EL (cell line): ENCODE measurements around the gene SPANXN5.
"Not testable (repeated sequence)": the region's sequence is repeated elsewhere in the genome, so short reads cannot be mapped to it uniquely, and the experiment has no call there.

Experiments
- DNase-seq: peaks from one replicate; pipeline ENCODE4 v3.0.0-alpha.2; 2016

The SPANXN5 gene, protein sequence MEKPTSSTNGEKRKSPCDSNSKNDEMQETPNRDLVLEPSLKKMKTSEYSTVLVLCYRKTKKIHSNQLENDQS

DNA sequence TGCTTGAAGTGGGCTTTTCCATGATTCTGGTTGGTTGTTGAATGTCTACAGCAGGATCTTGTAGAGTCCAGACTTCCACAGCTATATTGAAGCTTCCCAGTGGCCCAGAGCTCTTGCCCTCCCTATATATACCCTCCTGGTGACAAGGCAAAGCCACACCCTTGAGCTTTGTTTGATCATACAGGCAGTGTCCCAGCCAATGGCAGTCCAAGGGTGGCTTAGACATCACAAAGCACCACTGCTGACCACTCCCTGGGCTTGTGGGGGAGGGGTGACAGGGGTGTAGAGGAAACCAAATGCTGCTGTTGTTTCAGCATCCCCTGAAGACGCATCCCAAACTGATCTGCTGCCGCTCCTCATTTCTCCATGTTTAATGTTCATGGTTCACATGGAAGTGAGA is at the start of gene SPANXN5:
SPANXN5 (minus strand) TSS at position 101 of the 400 bp plus-strand sequence; CDS start at position 22, 79 bp downstream.
- not testable (repeated sequence) for DNase-seq

DNA sequence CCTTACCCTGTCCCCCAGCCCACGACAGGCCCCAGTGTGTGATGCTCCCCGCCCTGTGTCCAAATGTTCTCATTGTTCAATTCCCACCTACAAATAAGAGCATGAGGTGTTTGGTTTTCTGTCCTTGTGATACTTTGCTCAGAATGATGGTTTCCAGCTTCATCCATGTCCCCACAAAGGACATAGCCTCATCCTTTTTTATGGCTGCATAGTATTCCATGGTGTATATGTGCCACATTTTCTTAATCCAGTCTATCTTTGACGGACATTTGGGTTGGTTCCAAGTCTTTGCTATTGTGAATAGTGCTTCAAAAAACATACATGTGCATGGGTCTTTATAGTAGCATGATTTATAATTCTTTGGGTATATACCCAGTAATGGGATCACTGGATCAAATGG is 46.4 kb upstream of the SPANXN5 start:
- DNase-seq, result not testable (repeated sequence)

DNA sequence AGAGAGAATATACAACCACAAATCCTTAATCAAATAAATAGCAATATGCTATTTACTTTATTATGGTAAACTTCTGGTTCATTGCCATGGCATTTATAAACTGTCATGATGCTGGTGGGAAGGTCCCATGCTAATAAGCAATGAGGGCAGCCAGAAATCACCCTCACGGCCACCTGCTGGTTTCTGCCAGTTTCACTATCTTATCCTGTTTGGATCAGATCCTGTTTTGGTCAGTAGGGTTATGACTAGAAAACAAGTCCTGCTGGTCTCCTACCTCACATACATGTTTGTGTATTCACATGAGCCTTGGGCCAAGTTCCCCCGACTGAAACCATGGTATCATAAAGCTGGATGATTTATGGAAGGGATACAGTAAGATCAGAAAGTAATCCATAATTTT is 41.9 kb upstream of the SPANXN5 start:
- no peak for DNase-seq

DNA sequence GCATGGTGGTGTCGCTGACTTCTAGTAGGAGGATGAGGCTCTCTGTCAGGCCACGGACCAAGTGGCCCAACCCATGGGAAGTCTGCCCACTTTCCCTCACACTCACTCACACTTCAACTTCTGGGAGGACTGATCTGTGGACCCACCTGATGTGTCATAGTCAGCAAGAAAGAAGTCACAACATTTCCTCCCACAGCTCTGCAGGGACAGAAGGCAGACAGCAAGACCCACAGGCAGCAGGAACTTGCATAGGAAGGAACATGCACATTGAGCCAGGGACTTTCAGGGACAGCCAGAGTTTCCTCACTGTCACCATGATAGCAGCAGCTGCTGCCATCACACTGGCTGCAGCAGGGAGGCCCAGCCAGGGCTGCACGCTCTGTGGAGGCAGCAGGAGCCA is 33.3 kb upstream of the SPANXN5 start:
- DNase-seq, result no peak

DNA sequence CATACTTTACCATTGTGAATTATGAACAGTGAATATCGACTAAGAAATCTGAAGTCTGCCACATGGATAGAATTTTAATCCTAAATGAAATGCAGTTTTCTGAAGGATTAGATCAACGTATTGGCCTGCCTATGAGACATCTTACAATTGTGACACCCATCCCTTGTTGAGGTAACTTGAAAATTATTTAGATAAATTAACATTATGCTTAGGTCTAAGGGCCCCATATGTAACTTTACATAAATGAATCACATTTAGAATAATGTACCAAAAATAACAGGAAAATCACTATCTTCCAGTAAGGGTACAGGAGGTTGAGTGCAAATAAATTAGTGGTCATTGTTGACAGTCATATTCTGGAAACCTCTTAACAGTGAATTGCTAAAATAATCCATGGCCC is 27.4 kb upstream of the SPANXN5 start:
- DNase-seq, result no peak

DNA sequence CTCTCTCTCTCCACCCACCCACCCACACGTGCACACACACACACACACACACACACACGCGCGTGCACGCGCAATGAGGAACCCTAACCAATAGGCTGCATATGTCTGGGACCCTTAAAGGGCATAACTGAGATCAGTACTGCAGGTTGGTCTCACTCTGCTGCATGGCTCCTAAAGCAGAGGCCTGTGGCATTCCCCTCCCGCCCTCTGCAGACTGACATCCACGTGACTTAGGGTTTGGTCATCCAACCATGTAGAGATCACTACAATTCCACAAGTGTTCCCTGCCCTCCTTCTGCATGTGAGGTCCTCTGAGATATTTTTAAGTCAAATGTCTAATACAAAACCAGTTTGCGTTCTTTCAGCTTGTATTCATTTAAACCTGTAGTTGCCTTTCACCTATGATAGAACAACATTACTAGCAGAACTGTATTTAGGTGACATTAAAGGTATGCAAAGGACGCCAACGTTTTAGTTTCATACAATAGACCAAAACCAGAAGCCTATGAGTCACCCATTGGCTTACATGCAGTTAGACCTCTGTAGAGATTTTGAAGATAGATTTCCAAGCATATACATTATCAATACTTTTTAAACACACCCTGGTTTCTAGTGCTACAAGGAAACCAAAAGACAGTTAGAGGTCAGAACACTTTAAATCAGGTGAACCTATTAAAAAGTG is 24.0 kb upstream of the SPANXN5 start:
- no peak for DNase-seq

DNA sequence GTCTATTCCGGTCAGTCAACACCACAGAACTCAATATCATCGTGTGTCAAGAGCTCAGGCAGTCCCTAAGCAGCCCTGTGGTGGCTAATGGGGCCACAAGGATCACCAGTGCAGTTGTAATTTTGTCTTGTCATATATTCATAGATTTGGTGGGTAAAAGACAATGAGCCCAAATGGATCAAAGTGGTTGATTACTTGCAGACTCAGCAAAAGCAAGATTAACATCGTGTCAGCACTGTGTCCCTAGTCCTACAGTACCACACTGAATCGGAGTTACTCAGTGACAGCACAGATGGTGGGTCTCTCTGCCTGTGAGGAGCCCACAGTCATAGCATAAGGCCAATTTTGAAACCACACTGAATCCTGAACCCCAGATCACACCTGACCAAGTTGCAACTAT is 22.6 kb upstream of the SPANXN5 start:
- no peak for DNase-seq

DNA sequence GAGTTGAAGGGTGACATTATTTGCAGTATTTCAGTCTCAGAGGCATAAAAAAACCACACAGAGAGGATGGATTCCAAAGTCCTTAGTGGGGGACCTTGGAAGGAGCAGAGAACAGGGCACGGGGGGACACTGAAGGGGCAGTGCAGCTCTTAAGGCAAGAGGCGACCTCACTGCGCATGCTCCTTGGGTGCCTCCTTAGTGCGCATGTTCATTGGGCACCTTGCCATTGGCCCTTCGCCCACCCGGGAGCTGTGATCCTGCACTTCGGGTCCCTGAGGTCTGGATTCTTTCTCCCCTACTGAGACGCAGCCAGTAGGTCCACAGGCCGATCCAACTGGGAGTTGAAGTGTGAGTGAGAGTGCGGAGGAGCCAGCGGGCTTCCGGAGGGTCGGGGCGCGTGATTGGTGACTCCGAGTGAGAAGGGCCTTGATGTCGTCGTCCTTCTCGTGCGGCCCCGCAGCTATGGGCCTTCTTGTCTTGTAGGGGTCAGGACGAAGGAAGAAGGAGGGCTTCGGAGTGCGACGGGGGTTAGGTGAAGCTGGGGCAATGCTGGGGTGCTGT is 13.9 kb upstream of the SPANXN5 start, which contains the start of gene XAGE5:
XAGE5 (plus strand) TSS at position 223 of the 561 bp plus-strand sequence. CDS start 1,280 bp downstream, outside the sequence.
- no peak for DNase-seq

DNA sequence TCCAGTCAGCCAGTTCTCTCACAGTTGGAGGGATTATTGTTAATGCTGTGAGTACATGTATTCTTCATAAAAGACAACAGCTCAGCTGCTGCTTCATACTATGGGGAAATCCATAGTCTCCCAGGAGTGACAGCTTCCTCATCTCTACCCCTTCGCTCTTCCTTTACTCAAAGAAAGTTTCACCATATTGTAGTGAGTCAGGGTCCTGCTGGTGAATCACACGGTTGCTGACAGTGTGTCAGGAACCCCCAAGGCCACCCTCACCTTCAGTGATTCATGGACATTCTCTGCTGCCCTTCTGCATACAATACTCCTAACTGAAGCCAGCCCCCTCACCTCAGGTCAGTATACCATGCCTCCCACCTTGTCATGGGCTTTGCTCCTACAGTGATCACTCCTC is 7.6 kb upstream of the SPANXN5 start:
- DNase-seq, result not testable (repeated sequence)

DNA sequence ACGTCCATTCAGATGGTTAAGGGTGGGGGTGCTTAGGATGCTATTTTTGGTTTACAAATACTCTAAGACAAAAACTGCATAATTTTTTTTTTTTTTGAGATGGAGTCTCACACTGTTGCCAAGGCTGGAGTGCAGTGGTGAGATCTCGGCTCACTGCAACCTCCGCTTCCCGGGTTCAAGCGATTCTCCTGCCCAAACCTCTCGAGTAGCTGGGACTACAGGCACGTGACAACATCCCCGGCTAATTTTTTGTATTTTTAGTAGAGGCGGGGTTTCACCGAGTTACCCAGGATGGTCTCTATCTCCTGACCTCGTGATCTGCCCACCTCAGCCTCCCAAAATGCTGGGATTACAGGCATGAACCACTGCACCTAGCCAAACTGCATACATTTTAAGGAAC is 23.7 kb downstream of the SPANXN5 start:
- DNase-seq, result not testable (repeated sequence)

DNA sequence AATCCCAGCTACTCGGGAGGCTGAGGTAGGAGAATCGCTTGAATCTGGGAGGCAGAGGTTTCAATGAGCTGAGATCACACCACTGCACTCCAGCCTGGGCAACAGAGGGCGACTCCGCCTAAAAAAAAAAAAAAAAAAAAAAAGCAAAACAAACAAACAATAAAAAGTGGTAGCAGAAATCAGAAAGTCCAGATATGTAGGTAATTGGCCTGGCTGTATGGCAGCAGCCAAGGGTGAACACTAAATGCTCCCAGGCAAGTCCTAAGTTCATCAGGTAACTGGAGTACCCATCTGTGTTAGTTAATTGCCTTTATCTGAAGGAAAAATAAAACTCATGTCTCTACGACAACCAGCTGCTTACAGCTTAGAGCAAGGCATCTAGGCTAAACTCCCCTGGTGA is 31.2 kb downstream of the SPANXN5 start:
- not testable (repeated sequence) for DNase-seq

DNA sequence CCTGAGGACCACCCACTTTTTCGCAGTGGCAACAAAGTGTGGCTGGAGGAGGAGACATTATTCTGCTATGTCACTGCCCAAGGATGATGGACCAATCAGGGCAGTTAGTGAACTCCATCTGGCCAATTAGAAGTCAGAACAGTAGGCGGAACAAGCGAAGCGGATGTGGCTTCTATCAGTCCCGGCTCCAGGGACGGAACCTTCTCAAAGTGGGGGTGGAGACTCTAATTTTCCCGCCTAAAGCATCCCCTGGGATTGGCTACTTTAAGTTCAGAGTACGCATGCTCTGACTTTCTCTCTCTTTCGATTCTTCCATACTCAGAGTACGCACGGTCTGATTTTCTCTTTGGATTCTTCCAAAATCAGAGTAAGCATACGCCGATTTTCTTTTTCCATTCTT is 46.3 kb downstream of the SPANXN5 start, which contains the start of gene SSX2B:
SSX2B (plus strand) TSS at position 301 of the 400 bp plus-strand sequence. CDS start 1,429 bp downstream, outside the sequence.
- DNase-seq, result not testable (repeated sequence)
